GM12878 (cell line): ENCODE data around the gene MAN2B1. TPM values are rescaled to one million over a fixed set of nuclear protein-coding genes. Genes with fewer than 3 reads are reported as not detected.

Source experiments
- ATAC-seq: fragments of 200-7000 bp; cut with Tn5 transposase; 3 replicates; pipeline ENCODE4 v1.9.1; 2020; ENCODE audit warnings: mild to moderate bottlenecking, moderate library complexity
- BruUV-seq: library from RNA; stranded (reverse); fragments of 400-500 nt; replicated peaks from 2 replicates; lab custom pipeline; 2021; lab: Mats Ljungman, UMichigan
- CTCF ChIA-PET: fragments of 300-600 bp; sonication (Branson Sonifier 250); formaldehyde crosslinking; extraction: SDS; loops from one replicate; lab custom pipeline; 2021; ENCODE audit warnings: inconsistent platforms; lab: Yijun Ruan, JAX
- POLR2A ChIA-PET: fragments of 350-600 bp; formaldehyde crosslinking; extraction: SDS; loops from one replicate; lab custom pipeline; 2021; ENCODE audit warnings: inconsistent platforms; lab: Charles Lee
- RAD21 ChIA-PET: fragments of 300-600 bp; sonication (Branson Sonifier 250); formaldehyde crosslinking; loops from one replicate; lab custom pipeline; 2023; ENCODE audit warnings: antibody characterized with exemption; ENCODE audit not compliant: unreplicated experiment; lab: Charles Lee
- SMC1A ChIA-PET: fragments of 300-600 bp; sonication (Branson Sonifier 250); formaldehyde crosslinking; loops from one replicate; lab custom pipeline; 2023; ENCODE audit not compliant: unreplicated experiment, uncharacterized antibody; lab: Charles Lee
- DNase-seq: peaks from one replicate; pipeline ENCODE4 v3.0.0-alpha.2; 2011; ENCODE audit warnings: low read depth, low spot score
- FAIRE-seq: peaks from 3 replicates; lab custom pipeline; 2011; peaks lifted over from hg19 to GRCh38; lab: Jason Lieb, UNC
- H2AFZ ChIP-seq: 2 replicates; pipeline ENCODE4 v1.6.0; 2011; ENCODE audit warnings: low read depth, low read length, control low read depth; ENCODE audit not compliant: control insufficient read depth
- H3K27ac ChIP-seq: 2 replicates; pipeline ENCODE4 v1.5.1; 2011; ENCODE audit warnings: control low read depth; ENCODE audit not compliant: control insufficient read depth, insufficient read depth
- H3K27me3 ChIP-seq, 2 experiments: replicated peaks in 1 of 2; 2 replicates each; pipeline versions ENCODE4 v1.6.0 to v1.6.1; 2011; ENCODE audit warnings: low read length in 1 of 2; ENCODE audit not compliant: control insufficient read depth in 2 of 2, insufficient read depth in 2 of 2
- H3K36me3 ChIP-seq, 2 experiments: 2 replicates each; pipeline ENCODE4 v1.5.1; 2011; ENCODE audit warnings: low read length in 1 of 2; ENCODE audit not compliant: control insufficient read depth in 2 of 2, insufficient read depth in 2 of 2
- H3K4me1 ChIP-seq: 2 replicates; pipeline ENCODE4 v1.6.1; 2011; ENCODE audit warnings: mild to moderate bottlenecking, low read length, moderate library complexity, mixed read lengths; ENCODE audit not compliant: control insufficient read depth, insufficient read depth
- H3K4me2 ChIP-seq: 2 replicates; pipeline ENCODE4 v1.6.0; 2011; ENCODE audit warnings: control low read depth; ENCODE audit not compliant: control insufficient read depth, insufficient read depth
- H3K4me3 ChIP-seq: fragments of 200-600 bp; sonication (generic); 2 replicates; pipeline ENCODE4 v1.5.1; 2016
- H3K79me2 ChIP-seq: 2 replicates; pipeline ENCODE4 v1.6.0; 2011; ENCODE audit warnings: low read length; ENCODE audit not compliant: control insufficient read depth, insufficient read depth
- H3K9ac ChIP-seq: 2 replicates; pipeline ENCODE4 v1.8.0; 2011; ENCODE audit warnings: low read length, control low read depth, mixed read lengths; ENCODE audit not compliant: control insufficient read depth, insufficient read depth
- H3K9me3 ChIP-seq: replicated peaks from 3 replicates; pipeline ENCODE4 v1.5.1; 2011; ENCODE audit warnings: mild to moderate bottlenecking, low read length; ENCODE audit not compliant: control insufficient read depth, insufficient read depth
- H4K20me1 ChIP-seq: 2 replicates; pipeline ENCODE4 v1.6.0; 2011; ENCODE audit not compliant: control insufficient read depth, insufficient read depth
- BCL11A ChIP-seq: IDR thresholded peaks from 2 replicates; pipeline ENCODE4 v1.6.1; 2011; ENCODE audit warnings: low read depth, low read length
- EP300 ChIP-seq, 2 experiments: fragments of 150-350 bp in 1 of 2; IDR thresholded peaks; 2 replicates each; pipeline ENCODE4 v1.6.1; 2011 to 2012; ENCODE audit warnings: low read depth in 2 of 2, low read length in 2 of 2, borderline replicate concordance in 1 of 2, improper control_type of control experiment in 1 of 2, inconsistent platforms in 1 of 2; ENCODE audit not compliant: control insufficient read depth in 1 of 2
- HDAC6 ChIP-seq: fragments of 200-600 bp; sonication (generic); IDR thresholded peaks from one replicate; pipeline ENCODE4 v1.8.0; 2017; ENCODE audit warnings: antibody characterized with exemption; ENCODE audit not compliant: unreplicated experiment
- IKZF1 ChIP-seq: fragments of 450-650 bp; conservative IDR thresholded peaks from 2 replicates; pipeline ENCODE4 v1.6.1; 2017; ENCODE audit warnings: antibody characterized with exemption, mild to moderate bottlenecking
- MLLT1 ChIP-seq: fragments of 450-650 bp; IDR thresholded peaks from 2 replicates; pipeline ENCODE4 v1.6.1; 2016; ENCODE audit warnings: mild to moderate bottlenecking
- NR2C2 ChIP-seq: IDR thresholded peaks from 2 replicates; pipeline ENCODE4 v1.6.1; 2011; ENCODE audit warnings: borderline replicate concordance, low read depth; ENCODE audit not compliant: control insufficient read depth, insufficient read length
- NR2F1 ChIP-seq: fragments of 450-650 bp; conservative IDR thresholded peaks from 2 replicates; pipeline ENCODE4 v1.6.1; 2017; ENCODE audit warnings: mild to moderate bottlenecking
- PRDM15 ChIP-seq: fragments of 450-650 bp; formaldehyde crosslinking; IDR thresholded peaks from 2 replicates; pipeline ENCODE4 v1.4.0; 2020; ENCODE audit warnings: mild to moderate bottlenecking, moderate library complexity
- RB1 ChIP-seq: fragments of 450-650 bp; formaldehyde crosslinking; IDR thresholded peaks from 2 replicates; pipeline ENCODE4 v1.6.1; 2017; ENCODE audit warnings: mild to moderate bottlenecking, borderline replicate concordance
- REST ChIP-seq: IDR thresholded peaks from 2 replicates; pipeline ENCODE4 v1.6.1; 2012; ENCODE audit warnings: mild to moderate bottlenecking, low read depth, low read length
- SREBF1 ChIP-seq: IDR thresholded peaks from 2 replicates; pipeline ENCODE4 v1.6.1; 2012; ENCODE audit warnings: mild to moderate bottlenecking, low read length
- STAT3 ChIP-seq: IDR thresholded peaks from 2 replicates; pipeline ENCODE4 v1.6.1; 2011; ENCODE audit warnings: low read depth, low read length, improper control_type of control experiment
- TCF3 ChIP-seq: IDR thresholded peaks from 2 replicates; pipeline ENCODE4 v1.6.1; 2012; ENCODE audit warnings: low read depth, mild to moderate bottlenecking, low read length, borderline replicate concordance; ENCODE audit not compliant: insufficient read depth
- USF1 ChIP-seq: IDR thresholded peaks from 2 replicates; pipeline ENCODE4 v1.6.1; 2011; ENCODE audit warnings: borderline replicate concordance, low read depth, mild to moderate bottlenecking, moderate library complexity, mixed read lengths, low read length; ENCODE audit not compliant: insufficient read depth; ENCODE audit errors: extremely low read length
- WRNIP1 ChIP-seq: IDR thresholded peaks from 2 replicates; pipeline ENCODE4 v1.6.1; 2011; ENCODE audit warnings: low read depth, low read length, improper control_type of control experiment, borderline replicate concordance
- WGBS: methylation state at CpG from one replicate; pipeline ENCODE4 v1.1.6; 2016; ENCODE audit warnings: low lambda C conversion rate; ENCODE audit not compliant: insufficient replicate concordance, insufficient coverage; ENCODE audit errors: missing lambda C conversion rate; 5-methylcytosine and 5-hydroxymethylcytosine counted together
- in situ Hi-C: fragments of 300-500 bp; cut with MboI; formaldehyde crosslinking; loops from 9 replicates; pipeline ENCODE4 v1.14.3; 2018; ENCODE audit warnings: mixed read lengths
- intact Hi-C: fragments of 100-400 bp; cut with micrococcal nuclease; formaldehyde crosslinking; loops from one replicate; pipeline ENCODE4 v1.14.2; 2022; ENCODE audit not compliant: unreplicated experiment
- polyA plus RNA-seq, 11 experiments: library from polyadenylated mRNA; depleted of rRNA in 4 of 11; unstranded in 6 of 11; stranded (reverse) in 5 of 11; fragments of >200 nt; fragmentation: Nextera tagmentation in 4 of 11; fragmentation: Illumina TruSeq in 1 of 11; extraction: Ambion mirVana in 4 of 11; extraction: Trizol in 1 of 11; gene quantifications; 1 replicate in 1 of 11; 2 replicates in 10 of 11; pipeline versions ENCODE4 v1.2.1 to v1.2.3, GENCODE V29; 2011 to 2016; ENCODE audit warnings: inconsistent platforms in 2 of 11, missing spikeins in 2 of 11, low read depth in 1 of 11
- total RNA-seq, 4 experiments: library from RNA; depleted of rRNA in 3 of 4; stranded (reverse); fragments of >200 nt in 3 of 4; fragmentation: Illumina TruSeq in 1 of 4; extraction: Trizol in 1 of 4; gene quantifications; 2 replicates each; pipeline versions ENCODE4 v1.2.1 to v1.2.3, GENCODE V29; 2013 to 2021

Gene MAN2B1
- total and polyA plus RNA-seq, 10 of the 15 experiments (the other 5 are each of a cell fraction or from before 2014, with no cell fraction given): 7.6 to 224 (median 81.4) TPM

GRCh38 chr19:12647047-12647446 lies 19.5 kb downstream of the MAN2B1 start:
- intact Hi-C loops: no loop called here
- Histone ChIP-seq H3K4me3 (no peak overlapping the region), H3K79me2 (no peaks in the 10 kb centered on the region), H3K4me2 (no peak overlapping the region), H3K9ac (no peak overlapping the region), H4K20me1 (no peaks in the 10 kb centered on the region), H3K27ac (no peak overlapping the region), H3K36me3 (peaks cover 4 to 10% of the 10 kb centered on the region in 2 experiments; a peak in 3 of 4 replicates), H3K9me3 (no peaks in the 10 kb centered on the region; the same call in 2 of the 3 replicates), H2AFZ (no peak overlapping the region), H3K27me3 (no peaks in the 10 kb centered on the region), H3K4me1 (no peaks in the 10 kb centered on the region)
- in situ Hi-C loops: no loop called here
- FAIRE-seq (no peak), ATAC-seq (no peak), DNase-seq (no peak)
- WGBS: 87% methylated on average over 8 of the region's 8 CpGs
- RAD21 ChIA-PET: no interaction called here
- SMC1A ChIA-PET: no interaction called here
- BruUV-seq: TSS peak; percentile 17
- POLR2A ChIA-PET: interaction anchor here (0.6 kb wide), 1 partner anchor 1064 kb away, joined by 3 read pairs; no protein-coding TSS in a partner anchor
- CTCF ChIA-PET: interaction anchor here (0.6 kb wide), 1 partner anchor 30 kb away, joined by 3 read pairs; no protein-coding TSS in a partner anchor
- TF ChIP-seq HDAC6 (no peak), NR2C2 (no peak), MLLT1 (no peak), TCF3 (no peak), EP300 (IDR thresholded peaks at IDR 0.05; ENCODE audit: borderline replicate concordance in 1 of 2, control insufficient read depth in 1 of 2, low read depth in 2 of 2, low read length in 2 of 2) (no peak), REST (no peak), RB1 (no peak), WRNIP1 (no peak), STAT3 (no peak), BCL11A (no peak), NR2F1 (no peak), USF1 (no peak), SREBF1 (no peak), PRDM15 (CRISPR knock-in tag) (no peak), IKZF1 (no peak)
